ENCODE data around the gene IFNL4. TPM values are rescaled to one million over a fixed set of nuclear protein-coding genes. Genes with fewer than 3 reads are reported as not detected.
"Not testable (repeated sequence)": the region's sequence is repeated elsewhere in the genome, so short reads cannot be mapped to it uniquely, and the experiment has no call there.

Gene IFNL4
- total RNA-seq, 1 experiment from 2014 or later: not detected

GRCh38 chr19:39246951-39247669, 1.5 kb downstream of the IFNL4 start:
- H2BK5ac ChIP-seq (ENCODE audit: insufficient read length, low read length): no peak overlapping the region
- H4K20me1 ChIP-seq (ENCODE audit: control insufficient read depth, insufficient read depth, insufficient read length): no peaks in the 10 kb centered on the region
- Mint-ChIP-seq H3K27me3 (ENCODE audit: low read depth) (peaks cover 83% of the 10 kb centered on the region), H3K27ac (no peak overlapping the region), H3K4me1 (peaks cover 2 to 5% of the 10 kb centered on the region in 2 experiments; a peak in 2 of 4 replicates), H3K36me3 (ENCODE audit: insufficient read depth in 1 of 3, low read depth in 3 of 3) (no peaks in the 10 kb centered on the region), H3K4me3 (peak overlapping the region; percentile 34 to 75), H3K9me3 (no peaks in the 10 kb centered on the region)
- no peak overlapping the region for H4K8ac ChIP-seq (replicated peaks; ENCODE audit: insufficient read length, low read depth, low read length)
- no peak overlapping the region for H3K4ac ChIP-seq (ENCODE audit: low read depth, low read length)
- H3K9ac ChIP-seq (ENCODE audit: extremely low read depth, insufficient read length, low read length): no peak overlapping the region
- no peak overlapping the region for H2AK5ac ChIP-seq (ENCODE audit: insufficient read length, low read length)
- H2BK12ac ChIP-seq (ENCODE audit: insufficient read length, low read depth, low read length): no peak overlapping the region
- no CpG with 5 or more reads among the region's 42 CpGs for WGBS (ENCODE audit: extremely low coverage, insufficient read length, low lambda C conversion rate)
- no peak overlapping the region; the same call in 1 of the 2 replicates for H3K14ac ChIP-seq (ENCODE audit: insufficient read depth, low read length)
- H3K79me1 ChIP-seq (ENCODE audit: insufficient read depth, low read depth, low read length, poor library complexity, severe bottlenecking): no peaks in the 10 kb centered on the region
- H2AFZ ChIP-seq (ENCODE audit: low read length): no peak overlapping the region
- peak; percentile 86 for DNase-seq
- H3K79me2 ChIP-seq (ENCODE audit: insufficient read depth, low read length): no peaks in the 10 kb centered on the region
- no peak overlapping the region for H4K5ac ChIP-seq (ENCODE audit: insufficient read length, low read depth, low read length)
- H2BK20ac ChIP-seq (ENCODE audit: low read depth, low read length, poor library complexity, severe bottlenecking): no peak overlapping the region
- no peak overlapping the region for H3K56ac ChIP-seq (ENCODE audit: insufficient read length, low read depth, low read length)
- peaks cover 9% of the 10 kb centered on the region for H3K23me2 ChIP-seq (ENCODE audit: insufficient read length, low read depth, low read length, poor library complexity, severe bottlenecking)
- no peak overlapping the region for H3T11ph ChIP-seq (ENCODE audit: low read length)
- no peak overlapping the region for H2BK120ac ChIP-seq (ENCODE audit: low read depth, low read length, poor library complexity, severe bottlenecking)
- H3K4me1 ChIP-seq (ENCODE audit: insufficient read depth, low read length): no peaks in the 10 kb centered on the region
- no peak overlapping the region for H3K18ac ChIP-seq (ENCODE audit: insufficient read length, low read depth, low read length)
- H4K91ac ChIP-seq (ENCODE audit: insufficient read length, low read depth, low read length): no peak overlapping the region
- no peak overlapping the region for H2BK15ac ChIP-seq (ENCODE audit: low read depth, low read length)
- H3K4me2 ChIP-seq (ENCODE audit: insufficient read depth, insufficient read length, low read length): peak overlapping the region; percentile 23
- H3K23ac ChIP-seq (ENCODE audit: insufficient read length, low read depth, low read length): no peak overlapping the region
- no peak for TF ChIP-seq CTCF (conservative IDR thresholded peaks at IDR 0.05)
- H3K9me3 ChIP-seq (ENCODE audit: control insufficient read depth, low read depth, low read length): no peaks in the 10 kb centered on the region
- no peak overlapping the region for H3K27ac ChIP-seq (ENCODE audit: insufficient read length, low read depth, low read length)
- H3K27me3 ChIP-seq (ENCODE audit: insufficient read depth, low read length): peaks cover 35% of the 10 kb centered on the region; the same call in 1 of the 2 replicates

- not testable (repeated sequence) for H3K9me3 Mint-ChIP-seq; H2AFZ ChIP-seq (ENCODE audit: low read length); H3K27ac Mint-ChIP-seq; H2AK5ac ChIP-seq (ENCODE audit: insufficient read length, low read length); H3K56ac ChIP-seq (ENCODE audit: insufficient read length, low read depth, low read length); H3K4me3 Mint-ChIP-seq; H3K9me3 ChIP-seq (ENCODE audit: control insufficient read depth, low read depth, low read length); H3K79me2 ChIP-seq (ENCODE audit: insufficient read depth, low read length); H3K4me1 Mint-ChIP-seq; H2BK5ac ChIP-seq (ENCODE audit: insufficient read length, low read length); H3K9ac ChIP-seq (ENCODE audit: extremely low read depth, insufficient read length, low read length); H3T11ph ChIP-seq (ENCODE audit: low read length); H4K20me1 ChIP-seq (ENCODE audit: control insufficient read depth, insufficient read depth, insufficient read length); H3K27ac ChIP-seq (ENCODE audit: insufficient read length, low read depth, low read length); H3K23ac ChIP-seq (ENCODE audit: insufficient read length, low read depth, low read length); H3K4me1 ChIP-seq (ENCODE audit: insufficient read depth, low read length); H3K23me2 ChIP-seq (ENCODE audit: insufficient read length, low read depth, low read length, poor library complexity, severe bottlenecking); H2BK12ac ChIP-seq (ENCODE audit: insufficient read length, low read depth, low read length); H4K5ac ChIP-seq (ENCODE audit: insufficient read length, low read depth, low read length); H3K14ac ChIP-seq (ENCODE audit: insufficient read depth, low read length); H3K79me1 ChIP-seq (ENCODE audit: insufficient read depth, low read depth, low read length, poor library complexity, severe bottlenecking); H2BK20ac ChIP-seq (ENCODE audit: low read depth, low read length, poor library complexity, severe bottlenecking); H4K8ac ChIP-seq (replicated peaks; ENCODE audit: insufficient read length, low read depth, low read length); H4K91ac ChIP-seq (ENCODE audit: insufficient read length, low read depth, low read length); H2BK120ac ChIP-seq (ENCODE audit: low read depth, low read length, poor library complexity, severe bottlenecking); H3K36me3 Mint-ChIP-seq (ENCODE audit: insufficient read depth in 1 of 3, low read depth in 3 of 3); H2BK15ac ChIP-seq (ENCODE audit: low read depth, low read length); H3K4ac ChIP-seq (ENCODE audit: low read depth, low read length); H3K4me2 ChIP-seq (ENCODE audit: insufficient read depth, insufficient read length, low read length); DNase-seq; H3K18ac ChIP-seq (ENCODE audit: insufficient read length, low read depth, low read length)
- peaks cover 78% of the 10 kb centered on the region for H3K27me3 Mint-ChIP-seq (ENCODE audit: low read depth)
- H3K27me3 ChIP-seq (ENCODE audit: insufficient read depth, low read length): peaks cover 32% of the 10 kb centered on the region; the same call in 1 of the 2 replicates
- no CpG with 5 or more reads among the region's 1 CpG for WGBS (ENCODE audit: extremely low coverage, insufficient read length, low lambda C conversion rate)
Measured at GRCh38 chr19:39245166-39245565, 3.5 kb downstream of the IFNL4 start.
